Activated CD4-positive, alpha-beta T cell treated with anti-CD3 and anti-CD28 coated beads, Interleukin-2, amount 10 ng/mL, durations not matched to agents 7 days and 5 days (primary cell): ENCODE data around the gene NOSTRIN. TPM values are rescaled to one million over a fixed set of nuclear protein-coding genes. Genes with fewer than 3 reads are reported as not detected.
"Not testable (repeated sequence)": the region's sequence is repeated elsewhere in the genome, so short reads cannot be mapped to it uniquely, and the experiment has no call there.

Source experiments
- CTCF ChIA-PET: fragments of 350-600 bp; sonication (Branson Sonifier 250); formaldehyde crosslinking; loops from one replicate; lab custom pipeline; 2021; ENCODE audit warnings: antibody characterized with exemption; lab: Charles Lee
- POLR2A ChIA-PET: fragments of 350-600 bp; sonication (Branson Sonifier 250); formaldehyde crosslinking; loops from one replicate; lab custom pipeline; 2021; ENCODE audit warnings: antibody characterized with exemption; lab: Charles Lee
- DNase-seq: peaks from one replicate; pipeline ENCODE4 v3.0.0-alpha.2; 2020
- H3K27ac Mint-ChIP-seq: one replicate; pipeline ENCODE4 v1.8.0; 2021; ENCODE audit warnings: mild to moderate bottlenecking, moderate library complexity, mixed read lengths
- H3K27me3 Mint-ChIP-seq: one replicate; pipeline ENCODE4 v1.8.0; 2021; ENCODE audit warnings: mixed read lengths
- H3K36me3 Mint-ChIP-seq: one replicate; pipeline ENCODE4 v1.8.0; 2021; ENCODE audit warnings: low read depth, mixed read lengths
- H3K4me1 Mint-ChIP-seq: one replicate; pipeline ENCODE4 v1.8.0; 2021; ENCODE audit warnings: mixed read lengths
- H3K4me3 Mint-ChIP-seq: one replicate; pipeline ENCODE4 v1.8.0; 2021; ENCODE audit warnings: mild to moderate bottlenecking, moderate library complexity, mixed read lengths
- H3K9me3 Mint-ChIP-seq: one replicate; pipeline ENCODE4 v1.8.0; 2021; ENCODE audit warnings: mixed read lengths
- total RNA-seq, 2 experiments: library from RNA; stranded (reverse); gene quantifications; one replicate each; pipeline ENCODE4 v1.2.3, GENCODE V29; 2021

NOSTRIN gene
- total RNA-seq, 2 experiments from 2014 or later: not detected

- Mint-ChIP-seq H3K4me1 (no peaks in the 10 kb centered on the region), H3K4me3 (no peak overlapping the region), H3K9me3 (no peaks in the 10 kb centered on the region), H3K27me3 (no peaks in the 10 kb centered on the region), H3K27ac (no peak overlapping the region), H3K36me3 (no peaks in the 10 kb centered on the region)
- ChIA-PET POLR2A (no interaction called here), CTCF (no interaction called here)
- peak; percentile 49 for DNase-seq
These were observed 28.5 kb upstream of the NOSTRIN start for GRCh38 chr2:168773719-168774521.

DNA sequence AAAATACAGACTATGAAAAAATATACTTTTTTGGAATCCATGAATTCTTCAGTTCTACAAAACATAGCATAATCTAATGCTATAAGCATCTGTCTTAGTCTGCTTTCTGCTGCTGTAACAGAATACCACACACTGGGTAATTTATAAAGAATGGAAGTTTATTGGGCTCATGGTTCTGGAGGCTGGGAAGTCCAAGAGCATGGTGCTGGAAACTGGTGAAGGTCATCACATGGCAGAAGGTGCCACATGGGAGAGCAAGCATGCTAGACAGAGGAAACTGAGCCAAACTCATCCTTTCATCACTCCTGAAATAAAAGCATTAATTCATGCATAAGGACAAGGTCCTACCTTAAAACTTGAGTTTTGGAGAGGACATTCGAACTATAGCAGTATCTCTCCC lies 26.6 kb upstream of the NOSTRIN start:
- ChIA-PET CTCF (no interaction called here), POLR2A (no interaction called here)

GRCh38 chr2:168780669-168781071 lies 21.8 kb upstream of the NOSTRIN start:
- Mint-ChIP-seq H3K9me3 (no peaks in the 10 kb centered on the region), H3K27me3 (no peaks in the 10 kb centered on the region), H3K36me3 (no peaks in the 10 kb centered on the region), H3K4me3 (no peak overlapping the region), H3K27ac (no peak overlapping the region), H3K4me1 (no peaks in the 10 kb centered on the region)
- POLR2A ChIA-PET: no interaction called here
- DNase-seq: no peak
- CTCF ChIA-PET: no interaction called here

More for the DNA sequence above, 26.6 kb upstream of the NOSTRIN start:
- no peaks in the 10 kb centered on the region for H3K36me3 Mint-ChIP-seq
- H3K4me1 Mint-ChIP-seq: no peaks in the 10 kb centered on the region
- no peak overlapping the region for H3K27ac Mint-ChIP-seq
- no peak for DNase-seq
- H3K27me3 Mint-ChIP-seq: no peaks in the 10 kb centered on the region
- H3K9me3 Mint-ChIP-seq: no peaks in the 10 kb centered on the region
- no peak overlapping the region for H3K4me3 Mint-ChIP-seq

DNA sequence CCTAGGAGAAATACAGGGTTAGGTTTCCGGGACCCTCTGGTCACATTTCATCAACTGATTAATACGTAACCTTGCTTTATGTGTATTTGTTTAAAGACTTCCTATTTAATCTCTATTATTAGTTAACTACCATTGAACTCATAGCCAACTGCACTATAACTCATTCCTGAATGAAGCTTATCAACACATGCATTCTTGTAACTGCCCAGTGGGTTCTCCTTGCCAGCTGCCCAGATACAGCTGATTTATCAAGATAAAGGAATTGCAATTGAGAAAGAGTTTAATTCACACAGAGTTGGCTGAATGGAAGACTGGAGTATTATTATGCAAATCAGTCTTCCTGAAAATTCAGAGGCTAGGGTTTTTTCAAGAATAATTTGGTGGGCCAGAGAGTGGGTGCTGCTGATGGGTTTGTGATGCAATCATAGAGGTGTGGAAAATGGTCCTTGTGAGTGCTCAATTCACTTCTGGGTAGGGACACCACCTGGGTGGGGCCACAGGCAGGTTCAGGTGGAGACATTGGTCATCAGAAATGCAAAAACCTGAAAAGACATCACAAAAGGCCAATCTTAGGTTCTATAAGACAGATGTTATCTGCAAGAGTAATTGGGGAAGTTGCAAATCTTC lies 21.1 kb upstream of the NOSTRIN start:
- Mint-ChIP-seq H3K9me3 (no peaks in the 10 kb centered on the region), H3K27me3 (no peaks in the 10 kb centered on the region), H3K36me3 (no peaks in the 10 kb centered on the region), H3K27ac (no peak overlapping the region), H3K4me3 (no peak overlapping the region), H3K4me1 (no peaks in the 10 kb centered on the region)
- no peak for DNase-seq
- CTCF ChIA-PET: no interaction called here
- POLR2A ChIA-PET: no interaction called here

GRCh38 chr2:168782271-168782670 lies 20.2 kb upstream of the NOSTRIN start:
- no peaks in the 10 kb centered on the region for H3K9me3 Mint-ChIP-seq
- H3K4me3 Mint-ChIP-seq: no peak overlapping the region
- H3K4me1 Mint-ChIP-seq: no peaks in the 10 kb centered on the region
- no peaks in the 10 kb centered on the region for H3K27me3 Mint-ChIP-seq
- H3K36me3 Mint-ChIP-seq: no peaks in the 10 kb centered on the region
- POLR2A ChIA-PET: no interaction called here
- CTCF ChIA-PET: interaction anchor here (0.8 kb wide), 1 partner anchor 65 kb away, joined by 3 read pairs; no protein-coding TSS in a partner anchor
- DNase-seq: no peak
- no peak overlapping the region for H3K27ac Mint-ChIP-seq

GRCh38 chr2:168784993-168785392 lies 17.4 kb upstream of the NOSTRIN start:
- no peak for DNase-seq
- Mint-ChIP-seq H3K4me3 (no peak overlapping the region), H3K4me1 (no peaks in the 10 kb centered on the region), H3K36me3 (no peaks in the 10 kb centered on the region), H3K27me3 (no peaks in the 10 kb centered on the region), H3K27ac (no peak overlapping the region), H3K9me3 (no peaks in the 10 kb centered on the region)
- ChIA-PET CTCF (interaction anchor here (0.6 to 1.2 kb wide), 2 partner anchors 77 to 150 kb away, joined by 3 read pairs; no protein-coding TSS in a partner anchor), POLR2A (no interaction called here)

GRCh38 chr2:168787098-168787781 lies 15.2 kb upstream of the NOSTRIN start:
- no peaks in the 10 kb centered on the region for H3K27me3 Mint-ChIP-seq
- no peaks in the 10 kb centered on the region for H3K9me3 Mint-ChIP-seq
- POLR2A ChIA-PET: no interaction called here
- H3K4me1 Mint-ChIP-seq: no peaks in the 10 kb centered on the region
- CTCF ChIA-PET: no interaction called here
- no peak for DNase-seq
- no peaks in the 10 kb centered on the region for H3K36me3 Mint-ChIP-seq
- no peak overlapping the region for H3K27ac Mint-ChIP-seq
- H3K4me3 Mint-ChIP-seq: no peak overlapping the region

DNA sequence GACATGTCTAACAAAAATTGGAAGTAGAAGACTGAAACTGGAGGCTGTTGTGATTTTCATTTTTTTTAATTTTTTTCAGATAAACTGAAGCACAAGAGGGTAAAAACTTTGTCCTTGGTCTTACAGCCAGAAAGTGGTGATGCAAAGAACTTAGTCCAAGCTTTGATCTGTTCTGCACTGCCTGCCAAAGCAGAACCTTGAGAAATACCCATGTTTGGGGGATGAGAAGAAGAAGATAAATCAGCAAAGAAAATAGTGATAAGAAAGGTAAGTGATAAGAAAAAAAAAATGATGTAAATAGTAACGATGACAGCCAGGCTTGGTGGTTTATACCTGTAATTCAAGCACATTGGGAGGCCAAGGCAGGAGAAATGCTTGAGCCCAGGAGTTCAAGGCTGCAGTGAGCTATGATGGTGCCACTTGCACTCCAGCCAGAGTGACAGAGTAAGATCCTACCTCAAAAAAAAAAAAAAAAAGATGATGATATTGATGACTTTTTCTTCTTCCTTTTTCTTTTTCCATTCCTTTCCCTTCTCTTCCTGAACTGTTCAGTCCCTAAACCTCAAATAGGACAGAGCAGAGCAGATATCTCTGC lies 14.6 kb upstream of the NOSTRIN start:
- H3K4me1 Mint-ChIP-seq: no peaks in the 10 kb centered on the region
- ChIA-PET POLR2A (no interaction called here), CTCF (no interaction called here)
- no peaks in the 10 kb centered on the region for H3K36me3 Mint-ChIP-seq
- DNase-seq: no peak
- no peak overlapping the region for H3K4me3 Mint-ChIP-seq
- no peak overlapping the region for H3K27ac Mint-ChIP-seq
- no peaks in the 10 kb centered on the region for H3K27me3 Mint-ChIP-seq
- no peaks in the 10 kb centered on the region for H3K9me3 Mint-ChIP-seq

DNA sequence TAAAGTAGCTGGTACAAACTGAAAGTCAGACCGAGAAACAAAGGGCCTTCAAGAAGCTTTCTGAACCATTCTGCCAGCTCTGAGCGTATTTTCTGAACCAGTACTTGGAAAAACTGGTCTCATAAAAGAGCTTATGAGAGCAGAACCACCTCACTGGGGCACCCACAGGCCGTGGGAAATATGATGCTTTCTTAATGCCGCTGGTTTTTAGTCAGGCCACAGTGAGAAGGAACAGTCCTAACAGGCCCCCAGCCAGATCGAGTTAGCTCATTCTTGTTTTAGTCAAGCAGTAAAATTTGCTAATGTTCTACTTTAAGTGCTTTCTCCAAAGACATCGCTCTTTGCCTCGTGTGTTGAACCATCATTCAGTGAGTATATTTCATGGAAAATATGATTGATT lies 12.7 kb upstream of the NOSTRIN start:
- Mint-ChIP-seq H3K36me3 (no peaks in the 10 kb centered on the region), H3K27ac (no peak overlapping the region), H3K4me1 (no peaks in the 10 kb centered on the region), H3K9me3 (peaks cover 2% of the 10 kb centered on the region), H3K4me3 (no peak overlapping the region), H3K27me3 (peaks cover 4% of the 10 kb centered on the region)
- POLR2A ChIA-PET: no interaction called here
- DNase-seq: no peak
- CTCF ChIA-PET: no interaction called here

DNA sequence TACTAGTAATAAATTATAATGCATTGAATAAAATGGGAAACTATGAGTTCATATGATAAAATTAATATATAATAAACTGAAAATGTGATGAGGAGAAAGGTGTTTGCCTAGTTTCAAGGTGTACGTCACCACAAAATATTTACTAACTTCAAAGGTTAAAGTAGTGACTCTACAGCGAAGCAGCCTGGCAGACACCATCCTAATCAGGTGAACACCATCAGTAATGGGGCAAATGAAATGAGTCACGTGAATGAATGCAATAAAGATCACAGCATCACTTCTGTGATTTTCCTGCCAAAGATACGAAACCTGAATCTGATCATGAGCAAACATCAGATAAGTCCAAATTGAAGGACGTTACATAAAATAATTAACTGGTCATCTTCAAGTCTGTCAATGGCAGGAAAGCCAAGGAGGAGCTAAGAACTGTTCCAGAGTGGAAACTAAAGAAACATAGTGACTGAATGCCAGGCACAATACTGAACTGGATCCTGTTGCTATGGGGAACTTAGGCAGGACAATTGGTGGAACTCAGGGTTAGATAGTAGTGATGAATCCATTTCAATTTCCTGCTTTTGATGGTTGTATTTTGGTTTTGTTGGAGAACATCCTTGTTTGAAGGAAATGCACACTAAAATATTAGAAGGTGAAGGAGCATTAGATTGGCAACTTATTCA lies 12.1 kb upstream of the NOSTRIN start:
- H3K27me3 Mint-ChIP-seq: peaks cover 7% of the 10 kb centered on the region
- POLR2A ChIA-PET: no interaction called here
- H3K36me3 Mint-ChIP-seq: no peaks in the 10 kb centered on the region
- DNase-seq: no peak
- CTCF ChIA-PET: no interaction called here
- peaks cover 2% of the 10 kb centered on the region for H3K9me3 Mint-ChIP-seq
- no peaks in the 10 kb centered on the region for H3K4me1 Mint-ChIP-seq
- no peak overlapping the region for H3K27ac Mint-ChIP-seq
- no peak overlapping the region for H3K4me3 Mint-ChIP-seq

DNA sequence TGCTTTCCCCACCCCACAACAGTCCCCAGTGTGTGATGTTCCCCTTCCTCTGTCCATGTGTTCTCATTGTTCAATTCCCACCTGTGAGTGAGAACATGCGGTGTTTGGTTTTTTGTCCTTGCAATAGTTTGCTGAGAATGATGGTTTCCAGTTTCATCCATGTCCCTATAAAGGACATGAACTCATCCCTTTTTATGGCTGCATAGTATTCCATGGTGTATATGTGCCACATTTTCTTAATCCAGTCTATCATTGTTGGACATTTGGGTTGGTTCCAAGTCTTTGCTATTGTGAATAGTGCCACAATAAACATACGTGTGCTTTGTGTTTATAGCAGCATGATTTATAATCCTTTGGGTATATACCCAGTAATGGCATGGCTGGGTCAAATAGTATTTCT lies 11.3 kb upstream of the NOSTRIN start:
- H3K27ac Mint-ChIP-seq, H3K9me3 Mint-ChIP-seq, POLR2A ChIA-PET, H3K4me1 Mint-ChIP-seq, CTCF ChIA-PET, H3K4me3 Mint-ChIP-seq, DNase-seq, H3K36me3 Mint-ChIP-seq, H3K27me3 Mint-ChIP-seq: not testable (repeated sequence)

- no peaks in the 10 kb centered on the region for H3K4me1 Mint-ChIP-seq
- ChIA-PET CTCF (no interaction called here), POLR2A (no interaction called here)
- peaks cover 7% of the 10 kb centered on the region for H3K27me3 Mint-ChIP-seq
- H3K9me3 Mint-ChIP-seq: peaks cover 2% of the 10 kb centered on the region
- H3K4me3 Mint-ChIP-seq: no peak overlapping the region
- DNase-seq: no peak
- H3K36me3 Mint-ChIP-seq: no peaks in the 10 kb centered on the region
- H3K27ac Mint-ChIP-seq: no peak overlapping the region
These were observed 8.8 kb upstream of the NOSTRIN start for GRCh38 chr2:168793596-168793995.
